Vagina (tissue), 2 donors: ENCODE data around the gene ABCA5. TPM values are rescaled to one million over a fixed set of nuclear protein-coding genes. Genes with fewer than 3 reads are reported as not detected.
"Not testable (repeated sequence)": the region's sequence is repeated elsewhere in the genome, so short reads cannot be mapped to it uniquely, and the experiment has no call there.

ENCODE experiments used
- DNase-seq, 2 donors: peaks; one replicate each; pipeline ENCODE4 v3.0.0-alpha.2; 2017; ENCODE audit errors: extremely low spot score in 2 of 2
- H3K27ac ChIP-seq: fragments of 200-600 bp; sonication (generic); one replicate; pipeline ENCODE4 v1.5.1; 2019
- H3K27me3 ChIP-seq: fragments of 200-600 bp; sonication (generic); one replicate; pipeline ENCODE4 v1.5.1; 2019
- H3K36me3 ChIP-seq, 2 donors: fragments of 200-600 bp; sonication (generic); one replicate each; pipeline ENCODE4 v1.5.1; 2017 to 2019
- H3K4me1 ChIP-seq: fragments of 200-600 bp; sonication (generic); one replicate; pipeline ENCODE4 v1.5.1; 2019
- H3K4me3 ChIP-seq, 2 donors: fragments of 200-600 bp; sonication (generic); 1 replicate in 1 of 2; 2 replicates in 1 of 2; pipeline ENCODE4 v1.5.1; 2016 to 2019
- H3K9me3 ChIP-seq: fragments of 200-600 bp; sonication (generic); one replicate; pipeline ENCODE4 v1.5.1; 2019
- CTCF ChIP-seq, 3 experiments: fragments of 450-650 bp in 2 of 3; fragments of 200-600 bp in 1 of 3; sonication (generic) in 1 of 3; IDR thresholded peaks; one replicate each; pipeline ENCODE4 v1.5.1; 2017 to 2019; ENCODE audit warnings: antibody characterized with exemption in 3 of 3, mild to moderate bottlenecking in 2 of 3, moderate library complexity in 2 of 3
- POLR2A ChIP-seq, 2 donors: fragments of 450-650 bp; IDR thresholded peaks; one replicate each; pipeline ENCODE4 v1.6.1; 2017; ENCODE audit warnings: antibody characterized with exemption in 2 of 2, mild to moderate bottlenecking in 2 of 2, moderate library complexity in 2 of 2
- POLR2AphosphoS5 ChIP-seq, 2 donors: sonication (generic); formaldehyde crosslinking; IDR thresholded peaks; one replicate each; pipeline ENCODE4 v1.9.0; 2017; ENCODE audit warnings: antibody characterized with exemption in 2 of 2, mild to moderate bottlenecking in 2 of 2, low read depth in 1 of 2; ENCODE audit not compliant: insufficient read depth in 1 of 2
- intact Hi-C: fragments of 100-400 bp; cut with DNase I; formaldehyde crosslinking; loops from one replicate; pipeline ENCODE4 v1.15.1; 2023
- small RNA-seq: library from RNA; depleted of rRNA; stranded (forward); fragments of <200 nt; gene quantifications from one replicate; pipeline ENCODE3, GENCODE V24; 2016
- total RNA-seq: library from RNA; depleted of rRNA; stranded (reverse); fragments of >200 nt; gene quantifications from one replicate; pipeline ENCODE4 v1.2.3, GENCODE V29; 2016

Gene ABCA5
- total RNA-seq, 1 donor from 2014 or later: 50.6 TPM

GRCh38 chr17:69207151-69207550 is 119.8 kb downstream of the ABCA5 start:
- DNase-seq: no peak
- Histone ChIP-seq H3K4me3 (no peak overlapping the region), H3K27ac (no peak overlapping the region), H3K27me3 (no peaks in the 10 kb centered on the region), H3K4me1 (no peaks in the 10 kb centered on the region), H3K9me3 (no peaks in the 10 kb centered on the region), H3K36me3 (no peaks in the 10 kb centered on the region)
- intact Hi-C loops: no loop called here
- TF ChIP-seq POLR2A (IDR thresholded peaks at IDR 0.05): no peak
- TF ChIP-seq CTCF (IDR thresholded peaks at IDR 0.05): no peak

GRCh38 chr17:69198238-69198637 is 128.7 kb downstream of the ABCA5 start:
- Histone ChIP-seq H3K4me1 (no peaks in the 10 kb centered on the region), H3K4me3 (no peak overlapping the region), H3K36me3 (no peaks in the 10 kb centered on the region), H3K27me3 (no peaks in the 10 kb centered on the region), H3K27ac (no peak overlapping the region), H3K9me3 (no peaks in the 10 kb centered on the region)
- intact Hi-C loops: no loop called here
- TF ChIP-seq POLR2A (IDR thresholded peaks at IDR 0.05): no peak
- no peak for TF ChIP-seq CTCF (IDR thresholded peaks at IDR 0.05)
- TF ChIP-seq POLR2AphosphoS5 (IDR thresholded peaks at IDR 0.05; ENCODE audit: insufficient read depth in 1 of 2, low read depth in 1 of 2): no peak
- DNase-seq: no peak

- H3K9me3 ChIP-seq, H3K27me3 ChIP-seq, H3K4me3 ChIP-seq, H3K36me3 ChIP-seq, intact Hi-C loops, H3K27ac ChIP-seq, DNase-seq, H3K4me1 ChIP-seq: not testable (repeated sequence)
Measured at GRCh38 chr17:69196105-69196653, 130.8 kb downstream of the ABCA5 start.

Small RNAs within 50 kb of the gene (small RNA-seq; reads per million reads assigned to genes)
- not detected for gene RF00561
- not detected for gene SNRPGP4

Other genes with a start within 250 kb of the ABCA5 start
- gene ABCA6, start 185.2 kb downstream of the ABCA5 start, total RNA-seq: 73.2 TPM
- 32.2 TPM for gene ABCA10, start 98.3 kb downstream of the ABCA5 start, total RNA-seq
- 10.3 TPM for gene MAP2K6, start 87.6 kb upstream of the ABCA5 start, total RNA-seq